NCI-H187 treated with DMSO at 0.1 percent for 48 hours (cell line): ENCODE data around the gene FOXL2NB.
"Not testable (repeated sequence)": the region's sequence is repeated elsewhere in the genome, so short reads cannot be mapped to it uniquely, and the experiment has no call there.

ENCODE experiments used
- DNase-seq: peaks from one replicate; lab custom pipeline; 2025; lab: John Stamatoyannopoulos, UW

Gene FOXL2NB

GRCh38 chr3:138946663-138947494, at the start of gene FOXL2NB, which contains the start of gene FOXL2:
Gene FOXL2NB, plus strand, starts transcription at chr3:138947217. Its CDS starts 148 bp downstream, at chr3:138947365.
Gene FOXL2, minus strand, starts transcription at chr3:138947137. Its CDS starts 415 bp downstream, at chr3:138946722.
- DNase-seq: no peak

GRCh38 chr3:138898301-138898700, 48.7 kb upstream of the FOXL2NB start:
- DNase-seq: no peak

GRCh38 chr3:138898708-138899107, 48.3 kb upstream of the FOXL2NB start:
- DNase-seq: no peak

DNA sequence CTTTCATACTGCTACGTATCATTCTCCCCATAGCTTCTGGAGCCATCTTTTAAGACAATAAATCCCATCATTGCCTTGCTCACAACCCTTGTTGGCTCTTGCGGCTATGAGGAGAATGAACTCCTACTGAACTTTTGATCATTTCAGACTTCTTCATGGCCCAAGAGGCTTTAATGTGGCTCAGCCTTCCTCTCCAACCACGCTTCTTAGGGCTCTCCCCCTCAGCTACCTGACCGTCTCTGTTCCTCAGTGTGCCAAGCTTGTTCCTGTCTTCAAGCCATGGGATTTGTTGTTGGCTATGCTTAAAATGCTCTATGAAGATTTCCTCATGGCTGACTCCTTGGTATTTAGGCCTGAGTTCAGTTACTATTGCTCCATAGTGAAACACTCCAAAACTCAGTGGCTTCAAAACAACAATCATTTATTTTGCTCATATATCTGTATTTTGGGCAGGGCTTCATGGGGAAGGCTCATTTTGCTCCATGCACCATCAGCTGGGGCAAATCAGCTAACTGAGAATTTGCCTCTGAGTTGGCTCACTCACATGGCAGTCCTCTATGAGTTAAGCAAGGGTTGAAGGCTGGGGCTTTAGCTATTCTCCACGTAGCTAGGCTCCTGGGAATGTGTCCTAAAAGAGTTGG, 47.5 kb upstream of the FOXL2NB start:
- DNase-seq: no peak

DNA sequence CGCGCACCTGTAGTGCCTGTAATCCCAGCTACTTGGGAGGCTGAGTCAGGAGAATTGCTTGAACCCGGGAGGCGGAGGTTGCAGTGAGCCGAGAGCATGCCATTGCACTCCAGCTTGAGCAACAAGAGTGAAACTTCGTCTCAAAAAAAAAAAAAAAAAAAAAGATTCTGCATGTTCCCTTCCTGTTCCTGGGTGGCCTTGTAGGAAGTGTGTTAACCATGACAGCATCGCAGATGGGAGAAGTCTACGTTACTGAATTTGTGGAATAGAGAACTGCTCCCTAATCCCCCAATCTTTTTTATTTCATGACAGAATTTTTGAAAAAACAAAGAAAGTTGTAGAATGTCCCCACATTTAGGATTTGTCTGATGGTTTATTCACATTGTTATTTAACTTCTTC, 45.5 kb upstream of the FOXL2NB start:
- DNase-seq: no peak

GRCh38 chr3:138902171-138902570, 44.8 kb upstream of the FOXL2NB start:
- no peak for DNase-seq

GRCh38 chr3:138907539-138907938, 39.5 kb upstream of the FOXL2NB start:
- no peak for DNase-seq

- no peak for DNase-seq
Observed at GRCh38 chr3:138908846-138909245, 38.2 kb upstream of the FOXL2NB start.

DNA sequence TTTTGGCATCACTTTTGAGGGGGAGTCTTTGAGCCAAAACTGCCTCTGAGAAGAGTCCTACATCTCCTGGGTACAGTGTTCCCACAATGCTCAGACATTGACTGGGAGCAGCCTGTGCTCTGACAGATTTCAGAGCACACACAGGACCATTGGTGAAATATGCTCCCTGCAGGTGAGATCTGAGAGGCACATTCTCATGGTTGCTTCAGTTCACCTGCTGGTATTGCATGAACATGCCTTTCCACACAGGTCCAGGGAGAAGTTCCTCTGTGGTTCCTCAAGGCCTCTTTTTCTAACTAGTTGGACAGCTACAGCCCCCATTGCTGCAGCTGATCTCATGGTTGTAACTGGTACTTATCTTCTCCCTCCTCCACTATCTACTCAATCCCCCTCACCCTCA, 37.1 kb upstream of the FOXL2NB start:
- DNase-seq: no peak

- DNase-seq: no peak
Observed at GRCh38 chr3:138911621-138912020, 35.4 kb upstream of the FOXL2NB start.

DNA sequence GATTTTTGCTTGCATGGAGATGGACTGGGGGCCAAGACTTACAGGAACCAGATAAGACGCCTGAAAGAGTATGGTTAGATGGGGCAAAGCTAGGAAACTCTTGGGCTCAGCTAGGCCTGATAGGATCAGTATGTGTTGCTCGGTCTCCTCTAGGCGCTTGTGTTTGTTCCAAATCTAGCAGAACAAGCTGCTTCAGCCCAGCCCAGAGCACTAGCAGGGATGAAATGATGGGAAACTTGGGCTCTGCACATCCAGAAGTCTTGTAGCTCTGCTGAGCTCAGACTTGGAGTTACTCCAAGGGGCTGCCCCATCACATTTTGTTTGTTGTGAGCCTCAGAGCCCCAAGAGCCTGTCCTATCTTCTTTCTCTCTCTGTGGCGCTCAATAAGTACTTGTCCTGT, 34.8 kb upstream of the FOXL2NB start:
- no peak for DNase-seq

DNA sequence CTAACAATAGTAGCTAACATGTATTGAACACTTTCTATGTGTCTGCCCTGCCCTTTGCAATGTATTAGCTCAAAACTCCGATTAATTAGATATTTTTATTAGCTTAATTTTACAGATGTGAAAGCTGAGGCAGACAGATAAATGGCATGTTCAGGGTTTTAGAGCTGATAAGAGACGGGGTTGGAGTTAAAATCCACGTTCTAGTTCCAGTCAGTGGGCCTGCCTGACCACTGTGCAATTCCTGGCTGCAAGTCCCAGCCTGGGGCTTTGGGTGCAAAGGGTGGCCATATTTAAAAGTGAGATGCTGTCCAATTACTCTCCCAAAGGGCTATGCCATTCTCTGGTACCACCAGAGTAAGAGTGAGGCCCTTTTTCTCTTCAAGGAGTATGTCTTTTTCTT, 33.3 kb upstream of the FOXL2NB start:
- no peak for DNase-seq

- DNase-seq: no peak
Observed at GRCh38 chr3:138914870-138915502, 32.0 kb upstream of the FOXL2NB start.

- DNase-seq: no peak
Observed at GRCh38 chr3:138915503-138916498, 31.2 kb upstream of the FOXL2NB start.

- no peak for DNase-seq
Observed at GRCh38 chr3:138916824-138917223, 30.2 kb upstream of the FOXL2NB start.

- no peak for DNase-seq
Observed at GRCh38 chr3:138919325-138919724, 27.7 kb upstream of the FOXL2NB start.

GRCh38 chr3:138921316-138922292, 25.4 kb upstream of the FOXL2NB start:
- no peak for DNase-seq

- DNase-seq: not testable (repeated sequence)
Observed at GRCh38 chr3:138922400-138922799, 24.6 kb upstream of the FOXL2NB start.

- peak; percentile 15 for DNase-seq
Observed at GRCh38 chr3:138923531-138923994, 23.5 kb upstream of the FOXL2NB start.

DNA sequence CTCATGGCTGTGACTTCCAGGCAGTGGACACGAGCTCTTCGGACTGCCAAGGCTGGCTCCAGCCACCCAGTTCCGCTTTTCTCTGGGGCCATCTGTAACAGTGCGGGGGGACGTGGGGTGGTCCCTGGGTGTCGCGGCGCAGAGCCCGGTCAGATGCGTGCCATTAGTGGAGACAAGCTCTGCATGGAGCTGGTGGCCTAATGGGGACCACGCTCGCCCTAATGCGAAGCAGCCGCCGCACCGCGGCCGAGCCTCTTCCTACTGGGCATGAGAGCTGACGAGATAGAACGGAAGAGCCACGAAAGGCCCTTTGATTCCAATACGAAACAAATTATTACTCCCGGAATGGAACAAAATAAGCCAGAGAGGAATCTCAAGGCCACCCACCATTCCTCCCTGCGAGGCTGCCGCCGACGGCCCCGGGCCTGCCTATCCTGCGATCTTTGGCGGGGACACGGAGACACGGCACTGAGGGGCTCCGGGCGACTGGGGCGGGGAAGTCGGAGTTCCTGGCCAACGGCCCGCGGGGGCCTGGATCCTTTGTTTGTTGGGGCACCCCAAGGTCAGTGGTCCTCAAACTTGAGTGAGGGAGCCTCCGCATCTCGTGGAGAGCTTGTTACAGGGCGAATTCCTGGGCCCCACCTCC, 18.2 kb upstream of the FOXL2NB start:
- no peak for DNase-seq
